GM12878 (cell line): Measurements from ENCODE around the gene CRTC1. TPM values are rescaled to one million over a fixed set of nuclear protein-coding genes. Genes with fewer than 3 reads are reported as not detected.

Experiments used
- ATAC-seq: fragments of 200-7000 bp; cut with Tn5 transposase; 3 replicates; pipeline ENCODE4 v1.9.1; 2020; ENCODE audit warnings: mild to moderate bottlenecking, moderate library complexity
- BruUV-seq: library from RNA; stranded (reverse); fragments of 400-500 nt; replicated peaks from 2 replicates; lab custom pipeline; 2021; lab: Mats Ljungman, UMichigan
- CTCF ChIA-PET: fragments of 300-600 bp; sonication (Branson Sonifier 250); formaldehyde crosslinking; extraction: SDS; loops from one replicate; lab custom pipeline; 2021; ENCODE audit warnings: inconsistent platforms; lab: Yijun Ruan, JAX
- POLR2A ChIA-PET: fragments of 350-600 bp; formaldehyde crosslinking; extraction: SDS; loops from one replicate; lab custom pipeline; 2021; ENCODE audit warnings: inconsistent platforms; lab: Charles Lee
- RAD21 ChIA-PET: fragments of 300-600 bp; sonication (Branson Sonifier 250); formaldehyde crosslinking; loops from one replicate; lab custom pipeline; 2023; ENCODE audit warnings: antibody characterized with exemption; ENCODE audit not compliant: unreplicated experiment; lab: Charles Lee
- SMC1A ChIA-PET: fragments of 300-600 bp; sonication (Branson Sonifier 250); formaldehyde crosslinking; loops from one replicate; lab custom pipeline; 2023; ENCODE audit not compliant: unreplicated experiment, uncharacterized antibody; lab: Charles Lee
- DNase-seq: peaks from one replicate; pipeline ENCODE4 v3.0.0-alpha.2; 2011; ENCODE audit warnings: low read depth, low spot score
- FAIRE-seq: peaks from 3 replicates; lab custom pipeline; 2011; peaks lifted over from hg19 to GRCh38; lab: Jason Lieb, UNC
- H2AFZ ChIP-seq: 2 replicates; pipeline ENCODE4 v1.6.0; 2011; ENCODE audit warnings: low read depth, low read length, control low read depth; ENCODE audit not compliant: control insufficient read depth
- H3K27ac ChIP-seq: 2 replicates; pipeline ENCODE4 v1.5.1; 2011; ENCODE audit warnings: control low read depth; ENCODE audit not compliant: control insufficient read depth, insufficient read depth
- H3K27me3 ChIP-seq, 2 experiments: replicated peaks in 1 of 2; 2 replicates each; pipeline versions ENCODE4 v1.6.0 to v1.6.1; 2011; ENCODE audit warnings: low read length in 1 of 2; ENCODE audit not compliant: control insufficient read depth in 2 of 2, insufficient read depth in 2 of 2
- H3K36me3 ChIP-seq, 2 experiments: 2 replicates each; pipeline ENCODE4 v1.5.1; 2011; ENCODE audit warnings: low read length in 1 of 2; ENCODE audit not compliant: control insufficient read depth in 2 of 2, insufficient read depth in 2 of 2
- H3K4me1 ChIP-seq: 2 replicates; pipeline ENCODE4 v1.6.1; 2011; ENCODE audit warnings: mild to moderate bottlenecking, low read length, moderate library complexity, mixed read lengths; ENCODE audit not compliant: control insufficient read depth, insufficient read depth
- H3K4me2 ChIP-seq: 2 replicates; pipeline ENCODE4 v1.6.0; 2011; ENCODE audit warnings: control low read depth; ENCODE audit not compliant: control insufficient read depth, insufficient read depth
- H3K4me3 ChIP-seq: fragments of 200-600 bp; sonication (generic); 2 replicates; pipeline ENCODE4 v1.5.1; 2016
- H3K79me2 ChIP-seq: 2 replicates; pipeline ENCODE4 v1.6.0; 2011; ENCODE audit warnings: low read length; ENCODE audit not compliant: control insufficient read depth, insufficient read depth
- H3K9ac ChIP-seq: 2 replicates; pipeline ENCODE4 v1.8.0; 2011; ENCODE audit warnings: low read length, control low read depth, mixed read lengths; ENCODE audit not compliant: control insufficient read depth, insufficient read depth
- H3K9me3 ChIP-seq: replicated peaks from 3 replicates; pipeline ENCODE4 v1.5.1; 2011; ENCODE audit warnings: mild to moderate bottlenecking, low read length; ENCODE audit not compliant: control insufficient read depth, insufficient read depth
- H4K20me1 ChIP-seq: 2 replicates; pipeline ENCODE4 v1.6.0; 2011; ENCODE audit not compliant: control insufficient read depth, insufficient read depth
- ATF7 ChIP-seq: fragments of 450-650 bp; IDR thresholded peaks from 2 replicates; pipeline ENCODE4 v1.6.1; 2016; ENCODE audit warnings: low read depth, mild to moderate bottlenecking
- BMI1 ChIP-seq: fragments of 450-650 bp; IDR thresholded peaks from 2 replicates; pipeline ENCODE4 v1.6.1; 2016; ENCODE audit warnings: mild to moderate bottlenecking, moderate library complexity, borderline replicate concordance
- SKIL ChIP-seq: fragments of 450-650 bp; IDR thresholded peaks from 2 replicates; pipeline ENCODE4 v1.6.1; 2017; ENCODE audit warnings: mild to moderate bottlenecking, low read depth, inconsistent platforms; ENCODE audit not compliant: poor library complexity, severe bottlenecking
- WGBS: methylation state at CpG from one replicate; pipeline ENCODE4 v1.1.6; 2016; ENCODE audit warnings: low lambda C conversion rate; ENCODE audit not compliant: insufficient replicate concordance, insufficient coverage; ENCODE audit errors: missing lambda C conversion rate; 5-methylcytosine and 5-hydroxymethylcytosine counted together
- in situ Hi-C: fragments of 300-500 bp; cut with MboI; formaldehyde crosslinking; loops from 9 replicates; pipeline ENCODE4 v1.14.3; 2018; ENCODE audit warnings: mixed read lengths
- intact Hi-C: fragments of 100-400 bp; cut with micrococcal nuclease; formaldehyde crosslinking; loops from one replicate; pipeline ENCODE4 v1.14.2; 2022; ENCODE audit not compliant: unreplicated experiment
- polyA plus RNA-seq, 11 experiments: library from polyadenylated mRNA; depleted of rRNA in 4 of 11; unstranded in 6 of 11; stranded (reverse) in 5 of 11; fragments of >200 nt; fragmentation: Nextera tagmentation in 4 of 11; fragmentation: Illumina TruSeq in 1 of 11; extraction: Ambion mirVana in 4 of 11; extraction: Trizol in 1 of 11; gene quantifications; 1 replicate in 1 of 11; 2 replicates in 10 of 11; pipeline versions ENCODE4 v1.2.1 to v1.2.3, GENCODE V29; 2011 to 2016; ENCODE audit warnings: inconsistent platforms in 2 of 11, missing spikeins in 2 of 11, low read depth in 1 of 11
- total RNA-seq, 4 experiments: library from RNA; depleted of rRNA in 3 of 4; stranded (reverse); fragments of >200 nt in 3 of 4; fragmentation: Illumina TruSeq in 1 of 4; extraction: Trizol in 1 of 4; gene quantifications; 2 replicates each; pipeline versions ENCODE4 v1.2.1 to v1.2.3, GENCODE V29; 2013 to 2021

Gene CRTC1
- total and polyA plus RNA-seq, 10 of the 15 experiments (the other 5 are each of a cell fraction or from before 2014, with no cell fraction given) = 0.02 to 4.6 (median 1.1) TPM; not detected in 1

DNA sequence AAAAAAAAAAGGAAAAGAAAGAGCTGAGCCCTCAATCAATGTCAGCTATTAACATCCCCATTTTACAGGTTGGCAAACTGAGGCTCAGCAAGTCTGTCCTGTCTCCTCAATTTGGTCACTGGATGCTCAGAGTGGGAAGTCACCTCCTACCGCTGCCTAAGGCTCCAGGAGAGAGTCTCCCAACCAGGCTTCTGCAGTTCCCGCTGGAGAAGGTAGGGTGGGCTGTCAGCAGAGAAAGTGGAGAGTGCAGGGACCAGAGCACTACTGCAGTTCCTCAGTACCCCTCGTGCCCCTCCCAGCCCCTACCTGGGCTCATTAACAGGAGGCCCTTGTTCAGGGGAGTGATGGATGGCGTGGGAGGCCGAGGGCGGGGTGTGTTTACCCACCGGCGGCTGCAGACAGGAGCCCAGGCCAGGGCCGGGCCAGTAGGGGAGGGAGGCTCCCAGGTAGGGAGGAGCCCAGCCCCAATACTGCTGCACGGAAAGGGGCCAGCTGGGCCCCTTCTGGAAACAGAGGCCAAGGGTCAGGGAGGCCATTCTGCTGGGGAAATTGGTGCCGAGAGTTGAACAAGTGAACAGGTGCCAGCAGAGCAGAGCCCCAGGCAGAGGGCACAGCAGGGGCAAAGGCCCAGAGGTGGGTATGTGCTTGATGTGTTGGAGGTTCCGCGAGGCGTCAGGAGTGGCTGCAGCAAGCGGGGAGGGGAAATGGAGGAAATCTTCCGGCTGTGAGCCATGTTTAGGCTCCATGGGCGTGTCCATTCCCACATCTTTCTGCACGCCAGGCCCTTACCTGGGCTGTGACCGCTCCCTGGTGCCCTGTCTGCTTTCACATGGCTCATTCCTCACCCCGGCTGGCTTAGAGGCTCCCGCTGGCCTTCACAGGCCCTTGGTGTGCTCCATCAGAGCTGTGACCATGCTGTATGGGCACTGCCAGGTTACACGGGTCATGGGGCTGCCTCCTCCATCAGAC, 115.2 kb downstream of the CRTC1 start:
- intact Hi-C loops = no loop called here
- WGBS = 43% methylated on average over 22 of the region's 22 CpGs
- peaks cover 3 to 5% of the 10 kb centered on the region in 2 experiments for H3K27me3 ChIP-seq
- ChIA-PET SMC1A (no interaction called here), POLR2A (no interaction called here), RAD21 (no interaction called here), CTCF (no interaction called here)
- no peaks in the 10 kb centered on the region for H3K4me1 ChIP-seq
- no TSS peak for BruUV-seq
- H3K4me2 ChIP-seq = no peak overlapping the region
- ATAC-seq (no peak), FAIRE-seq (no peak), DNase-seq (no peak)
- no peak overlapping the region for H3K9ac ChIP-seq
- no peaks in the 10 kb centered on the region for H3K79me2 ChIP-seq
- H4K20me1 ChIP-seq = no peaks in the 10 kb centered on the region
- in situ Hi-C loops = no loop called here
- no peak overlapping the region for H3K4me3 ChIP-seq
- no peaks in the 10 kb centered on the region for H3K36me3 ChIP-seq
- no peak overlapping the region for H2AFZ ChIP-seq
- TF ChIP-seq BMI1 (no peak), ATF7 (no peak), SKIL (no peak)
- H3K27ac ChIP-seq = no peak overlapping the region
- no peaks in the 10 kb centered on the region; the same call in 2 of the 3 replicates for H3K9me3 ChIP-seq
